Measurements from ENCODE around the gene PEAK1. TPM values are rescaled to one million over a fixed set of nuclear protein-coding genes. Genes with fewer than 3 reads are reported as not detected.

The PEAK1 gene
- total RNA-seq, 4 donors from 2014 or later: 37.8 to 75.3 (median 55.0) TPM

GRCh38 chr15:77057072-77057471 lies 362.8 kb downstream of the PEAK1 start:
- peak; percentile 19 for ATAC-seq (ENCODE audit: low FRiP score)
- no peak for DNase-seq (ENCODE audit: low spot score)
- TF ChIP-seq CTCF (IDR thresholded peaks at IDR 0.05): no peak

GRCh38 chr15:77053709-77054108 lies 366.2 kb downstream of the PEAK1 start:
- DNase-seq (ENCODE audit: low spot score) (no peak), ATAC-seq (ENCODE audit: low FRiP score) (no peak)
- no peak for TF ChIP-seq CTCF (IDR thresholded peaks at IDR 0.05)

GRCh38 chr15:77052556-77052955 lies 367.3 kb downstream of the PEAK1 start:
- no peak for ATAC-seq (ENCODE audit: low FRiP score)
- DNase-seq (ENCODE audit: low spot score): no peak
- TF ChIP-seq CTCF (IDR thresholded peaks at IDR 0.05): no peak

Other genes with a start within 250 kb of the PEAK1 start
- gene HMG20A, start 784 bp upstream of the PEAK1 start, total RNA-seq: 10 to 100 TPM; 20.2 to 58.3 (median 31.2) TPM
- 1 to 10 TPM in 2 of 4 donors, under 1 TPM in 2; 0.36 to 1.7 (median 0.69) TPM for gene LINGO1, start 212.8 kb upstream of the PEAK1 start, total RNA-seq

Data from omental fat pad (tissue), 4 donors.